DMS153 treated with DMSO at 0.1 percent for 48 hours (cell line): Measurements from ENCODE around the gene FAH.

ENCODE experiments used
- DNase-seq: peaks from one replicate; lab custom pipeline; 2025; ENCODE audit not compliant: unreplicated experiment; lab: John Stamatoyannopoulos, UW

The FAH gene

GRCh38 chr15:80171787-80172186 is 19.0 kb downstream of the FAH start:
- DNase-seq, result no peak

GRCh38 chr15:80172401-80172800 is 19.6 kb downstream of the FAH start:
- DNase-seq, result no peak

- peak; percentile 3 for DNase-seq
Measured at GRCh38 chr15:80173022-80173759, 20.4 kb downstream of the FAH start.

- DNase-seq, result no peak
Measured at GRCh38 chr15:80174017-80174746, 21.4 kb downstream of the FAH start.

GRCh38 chr15:80175436-80175835 is 22.6 kb downstream of the FAH start:
- DNase-seq, result no peak

- DNase-seq, result no peak
Measured at GRCh38 chr15:80176443-80176842, 23.6 kb downstream of the FAH start.

- DNase-seq, result no peak
Measured at GRCh38 chr15:80177156-80177555, 24.4 kb downstream of the FAH start.

- DNase-seq, result no peak
Measured at GRCh38 chr15:80179025-80179759, 26.4 kb downstream of the FAH start.

GRCh38 chr15:80179935-80180334 is 27.1 kb downstream of the FAH start:
- no peak for DNase-seq

- DNase-seq, result no peak
Measured at GRCh38 chr15:80180468-80180867, 27.7 kb downstream of the FAH start.

GRCh38 chr15:80180986-80181385 is 28.2 kb downstream of the FAH start:
- no peak for DNase-seq

GRCh38 chr15:80182611-80183261 is 29.9 kb downstream of the FAH start:
- DNase-seq, result no peak

- no peak for DNase-seq
Measured at GRCh38 chr15:80183306-80183705, 30.5 kb downstream of the FAH start.

GRCh38 chr15:80183886-80184285 is 31.1 kb downstream of the FAH start:
- DNase-seq, result no peak

- DNase-seq, result no peak
Measured at GRCh38 chr15:80184554-80184953, 31.8 kb downstream of the FAH start.

GRCh38 chr15:80185152-80185551 is 32.4 kb downstream of the FAH start:
- DNase-seq, result no peak

- no peak for DNase-seq
Measured at GRCh38 chr15:80186066-80186465, 33.3 kb downstream of the FAH start.

- no peak for DNase-seq
Measured at GRCh38 chr15:80186597-80186996, 33.8 kb downstream of the FAH start.

GRCh38 chr15:80188251-80188650 is 35.5 kb downstream of the FAH start:
- no peak for DNase-seq

GRCh38 chr15:80191198-80191597 is 38.4 kb downstream of the FAH start:
- no peak for DNase-seq

- no peak for DNase-seq
Measured at GRCh38 chr15:80191897-80192595, 39.2 kb downstream of the FAH start.
